GM20000 (cell line): ENCODE data around the gene ARL15.
"Not testable (repeated sequence)": the region's sequence is repeated elsewhere in the genome, so short reads cannot be mapped to it uniquely, and the experiment has no call there.

Experiments
- DNase-seq: peaks from one replicate; pipeline ENCODE4 v3.0.0; 2012; ENCODE audit warnings: low spot score
- TF ChIP-seq, protein P1 (sequence below): IDR thresholded peaks from 2 replicates; pipeline ENCODE4 v1.5.1; 2012; ENCODE audit warnings: mild to moderate bottlenecking, control low read depth; ENCODE audit errors: extremely low read depth, missing control alignments

ARL15 gene

DNA sequence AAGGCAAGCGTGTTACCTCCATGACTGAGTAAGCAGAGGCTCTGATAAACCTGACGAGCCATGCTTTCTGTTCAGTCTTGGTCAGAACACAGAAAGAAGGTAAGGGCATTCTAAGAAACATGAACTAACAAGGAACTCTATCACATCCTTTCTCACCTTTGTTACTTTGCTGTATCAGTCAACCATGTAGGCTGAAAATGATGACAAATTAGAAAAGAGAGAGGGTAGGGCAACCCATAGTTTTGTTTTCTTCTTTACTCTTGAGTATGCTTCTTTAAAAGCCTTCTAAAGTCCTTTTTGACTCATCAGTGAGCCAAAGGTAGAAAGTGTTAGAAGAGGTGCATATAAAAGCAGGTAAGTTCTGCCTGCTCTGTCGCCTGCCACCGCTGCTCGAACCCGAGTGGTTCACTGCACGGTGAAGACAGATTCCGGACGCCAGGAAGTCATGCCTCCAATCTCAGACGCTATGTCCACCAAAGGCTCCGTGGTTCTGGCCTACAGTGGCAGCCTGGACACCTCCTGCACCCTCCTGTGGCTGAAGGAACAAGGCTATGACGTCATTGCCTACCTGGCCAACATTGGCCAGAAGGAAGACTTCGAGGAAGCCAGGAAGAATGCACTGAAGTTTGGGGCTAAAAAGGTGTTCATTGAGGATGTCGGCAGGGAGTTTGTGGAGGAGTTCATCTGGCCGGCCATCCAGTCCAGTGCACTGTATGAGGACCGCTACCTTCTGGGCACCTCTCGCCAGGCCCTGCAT lies 451.5 kb downstream of the ARL15 start:
- DNase-seq = no peak
- TF ChIP-seq, protein P1, sequence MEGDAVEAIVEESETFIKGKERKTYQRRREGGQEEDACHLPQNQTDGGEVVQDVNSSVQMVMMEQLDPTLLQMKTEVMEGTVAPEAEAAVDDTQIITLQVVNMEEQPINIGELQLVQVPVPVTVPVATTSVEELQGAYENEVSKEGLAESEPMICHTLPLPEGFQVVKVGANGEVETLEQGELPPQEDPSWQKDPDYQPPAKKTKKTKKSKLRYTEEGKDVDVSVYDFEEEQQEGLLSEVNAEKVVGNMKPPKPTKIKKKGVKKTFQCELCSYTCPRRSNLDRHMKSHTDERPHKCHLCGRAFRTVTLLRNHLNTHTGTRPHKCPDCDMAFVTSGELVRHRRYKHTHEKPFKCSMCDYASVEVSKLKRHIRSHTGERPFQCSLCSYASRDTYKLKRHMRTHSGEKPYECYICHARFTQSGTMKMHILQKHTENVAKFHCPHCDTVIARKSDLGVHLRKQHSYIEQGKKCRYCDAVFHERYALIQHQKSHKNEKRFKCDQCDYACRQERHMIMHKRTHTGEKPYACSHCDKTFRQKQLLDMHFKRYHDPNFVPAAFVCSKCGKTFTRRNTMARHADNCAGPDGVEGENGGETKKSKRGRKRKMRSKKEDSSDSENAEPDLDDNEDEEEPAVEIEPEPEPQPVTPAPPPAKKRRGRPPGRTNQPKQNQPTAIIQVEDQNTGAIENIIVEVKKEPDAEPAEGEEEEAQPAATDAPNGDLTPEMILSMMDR = no peak

GRCh38 chr5:53856506-53856905 lies 453.9 kb downstream of the ARL15 start:
- DNase-seq = no peak
- TF ChIP-seq, protein P1 = no peak

DNA sequence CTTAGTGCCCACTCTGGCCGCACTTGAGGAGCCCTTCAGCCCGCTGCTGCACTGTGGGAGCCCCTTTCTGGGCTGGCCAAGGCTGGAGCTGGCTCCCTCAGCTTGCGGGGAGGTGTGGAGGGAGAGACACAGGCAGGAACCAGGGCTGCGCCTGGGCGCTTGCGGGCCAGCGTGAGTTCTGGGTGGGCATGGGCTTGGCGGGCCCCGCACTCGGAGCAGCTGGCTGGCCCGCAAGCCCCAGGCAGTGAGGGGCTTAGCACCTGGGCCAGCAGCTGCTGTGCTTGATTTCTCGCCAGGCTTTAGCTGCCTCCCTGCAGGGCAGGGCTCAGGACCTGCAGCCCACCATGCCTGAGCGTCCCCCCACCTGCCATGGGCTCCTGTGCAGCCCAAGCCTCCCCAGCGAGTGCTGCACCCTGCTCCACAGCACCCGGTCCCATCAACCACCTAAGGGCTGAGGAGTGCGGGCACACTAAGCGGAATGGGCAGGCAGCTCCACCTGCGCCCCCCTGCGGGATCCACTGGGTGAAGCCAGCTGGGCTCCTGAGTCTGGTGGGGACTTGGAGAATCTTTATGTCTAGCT lies 473.4 kb downstream of the ARL15 start:
- not testable (repeated sequence) for DNase-seq

DNA sequence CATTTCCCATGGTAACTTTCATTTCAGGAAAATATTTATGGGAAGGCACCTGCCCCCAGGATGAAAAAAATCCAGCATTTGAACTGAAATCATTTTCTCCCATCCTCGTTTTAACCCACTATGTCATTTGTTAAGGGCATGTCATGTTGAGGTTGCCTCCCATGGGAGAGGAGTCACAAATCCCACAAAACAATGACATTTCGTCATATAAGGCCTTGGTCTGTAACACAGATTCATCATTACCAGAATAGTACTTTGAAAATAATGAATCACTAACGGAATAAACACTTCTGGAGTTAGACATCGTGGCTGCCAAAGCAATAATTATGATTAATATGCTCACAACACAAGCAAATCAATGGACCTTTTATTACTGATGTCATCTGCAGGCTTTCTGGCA lies 475.9 kb downstream of the ARL15 start:
- no peak for DNase-seq
- TF ChIP-seq, protein P1 = no peak
